Central memory CD8-positive, alpha-beta T cell (primary cell): ENCODE measurements around the gene HHAT.
A peak's percentile ranks its signal among the peaks of the same experiment; 100 is the strongest.

ENCODE experiments used
- ATAC-seq: fragments of 150-1000 bp; cut with Tn5 transposase; replicated peaks from 2 replicates; pipeline ENCODE4 v1.10.0; 2022; ENCODE audit warnings: mild to moderate bottlenecking, moderate FRiP score, moderate number of reproducible peaks; ENCODE audit not compliant: poor library complexity, severe bottlenecking; ENCODE audit errors: extremely low read depth
- DNase-seq, 2 donors: peaks; one replicate each; pipeline ENCODE4 v3.0.0; 2021; ENCODE audit warnings: low spot score in 2 of 2
- H3K27ac Mint-ChIP-seq: one replicate; pipeline ENCODE4 v1.8.0; 2022; ENCODE audit warnings: low read depth, mild to moderate bottlenecking, moderate library complexity, mixed read lengths
- H3K27me3 Mint-ChIP-seq: one replicate; pipeline ENCODE4 v1.8.0; 2022; ENCODE audit warnings: mixed read lengths
- H3K36me3 Mint-ChIP-seq: one replicate; pipeline ENCODE4 v1.8.0; 2022; ENCODE audit warnings: mild to moderate bottlenecking, moderate library complexity, mixed read lengths; ENCODE audit not compliant: insufficient read depth
- H3K4me1 Mint-ChIP-seq: one replicate; pipeline ENCODE4 v1.8.0; 2022; ENCODE audit warnings: mixed read lengths
- H3K4me3 Mint-ChIP-seq: one replicate; pipeline ENCODE4 v1.8.0; 2022; ENCODE audit warnings: mild to moderate bottlenecking, moderate library complexity, mixed read lengths
- H3K9me3 Mint-ChIP-seq: one replicate; pipeline ENCODE4 v1.8.0; 2022; ENCODE audit warnings: mixed read lengths

The HHAT gene

DNA sequence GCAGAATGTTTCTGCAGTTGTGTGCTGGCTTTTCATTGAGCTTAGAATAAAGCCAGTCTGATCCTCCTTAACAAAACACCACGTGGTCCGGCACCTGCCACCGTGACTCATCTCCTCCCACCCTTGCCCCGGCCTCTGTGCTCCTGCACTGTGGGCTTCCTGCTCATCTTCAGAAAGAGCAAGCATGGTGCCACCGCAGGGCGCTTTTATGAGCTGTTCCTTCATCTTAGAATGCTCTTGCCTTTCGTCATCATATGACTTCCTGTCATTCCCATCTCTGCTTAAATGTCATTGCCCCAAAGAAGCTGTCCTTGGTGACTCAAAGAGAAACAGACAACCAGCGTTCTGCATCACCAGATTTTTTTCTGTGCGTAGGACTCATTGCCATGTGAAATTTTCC, 117.8 kb downstream of the HHAT start:
- ATAC-seq (peak; percentile 98), DNase-seq (peak in 1 of 2 donors; percentile 32)
- no peaks in the 10 kb centered on the region for H3K9me3 Mint-ChIP-seq
- peaks cover 13% of the 10 kb centered on the region for H3K4me1 Mint-ChIP-seq
- peak overlapping the region; percentile 52 for H3K27ac Mint-ChIP-seq
- H3K27me3 Mint-ChIP-seq: no peaks in the 10 kb centered on the region
- H3K4me3 Mint-ChIP-seq: no peak overlapping the region
- no peaks in the 10 kb centered on the region for H3K36me3 Mint-ChIP-seq

DNA sequence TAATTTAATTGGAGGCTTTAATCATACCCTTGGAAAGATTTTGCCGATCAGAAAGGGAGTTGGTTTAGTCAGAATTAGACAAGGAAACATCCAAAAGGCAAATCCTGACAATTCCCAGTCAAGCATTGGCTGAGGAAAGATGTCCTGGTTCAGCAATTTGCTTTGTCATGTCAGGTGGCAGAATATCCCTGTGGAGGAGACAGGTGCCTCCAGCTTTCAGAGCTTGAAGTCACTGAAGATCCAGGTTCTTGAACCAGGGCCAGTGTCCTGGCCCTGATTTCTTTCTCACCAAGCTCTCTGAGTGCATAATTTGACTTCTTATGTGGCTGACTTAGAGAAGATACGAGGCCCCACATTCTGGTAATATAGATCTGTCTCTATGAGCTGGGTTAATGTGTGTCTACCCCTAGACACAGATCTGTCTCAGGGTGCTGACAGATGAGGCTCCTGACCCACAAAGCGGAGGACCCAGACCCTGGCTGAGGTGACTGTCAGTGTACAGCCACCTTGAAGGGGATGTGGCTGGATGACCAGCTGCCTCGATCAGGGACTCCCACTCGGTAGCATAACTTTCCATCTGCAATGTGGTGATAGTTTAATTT, 118.9 kb downstream of the HHAT start:
- ATAC-seq (no peak), DNase-seq (no peak)
- peaks cover 13% of the 10 kb centered on the region for H3K4me1 Mint-ChIP-seq
- no peaks in the 10 kb centered on the region for H3K27me3 Mint-ChIP-seq
- no peak overlapping the region for H3K27ac Mint-ChIP-seq
- no peaks in the 10 kb centered on the region for H3K9me3 Mint-ChIP-seq
- H3K4me3 Mint-ChIP-seq: no peak overlapping the region
- no peaks in the 10 kb centered on the region for H3K36me3 Mint-ChIP-seq

DNA sequence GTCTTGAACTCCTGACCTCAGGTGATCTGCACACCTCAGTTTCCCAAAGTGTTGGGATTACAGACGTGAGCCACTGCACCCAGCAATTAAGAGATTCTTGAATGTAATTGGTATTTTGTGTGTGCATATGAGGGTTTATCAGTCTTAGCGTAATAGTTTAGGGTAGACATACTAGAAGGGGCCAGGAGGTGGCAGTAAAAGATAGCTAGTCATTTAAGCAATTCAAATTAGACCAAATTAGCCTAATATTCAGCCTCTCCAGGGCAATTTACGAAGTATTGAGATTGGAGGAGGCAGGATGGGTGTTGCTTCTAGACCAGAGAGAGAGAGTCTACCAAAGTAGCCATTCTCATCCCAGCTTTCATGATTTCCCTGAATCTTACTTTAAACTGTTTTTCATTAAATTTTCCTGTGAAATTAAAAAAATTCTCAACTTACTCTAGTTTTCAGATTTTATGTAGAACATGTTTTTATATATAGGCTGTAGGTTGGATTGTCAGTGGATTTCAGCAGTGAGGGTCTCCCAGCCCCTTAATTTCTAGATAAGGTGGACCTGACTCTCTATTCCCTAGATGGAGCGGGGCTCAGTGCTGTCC, 119.7 kb downstream of the HHAT start:
- H3K4me3 Mint-ChIP-seq: no peak overlapping the region
- H3K4me1 Mint-ChIP-seq: peaks cover 13% of the 10 kb centered on the region

DNA sequence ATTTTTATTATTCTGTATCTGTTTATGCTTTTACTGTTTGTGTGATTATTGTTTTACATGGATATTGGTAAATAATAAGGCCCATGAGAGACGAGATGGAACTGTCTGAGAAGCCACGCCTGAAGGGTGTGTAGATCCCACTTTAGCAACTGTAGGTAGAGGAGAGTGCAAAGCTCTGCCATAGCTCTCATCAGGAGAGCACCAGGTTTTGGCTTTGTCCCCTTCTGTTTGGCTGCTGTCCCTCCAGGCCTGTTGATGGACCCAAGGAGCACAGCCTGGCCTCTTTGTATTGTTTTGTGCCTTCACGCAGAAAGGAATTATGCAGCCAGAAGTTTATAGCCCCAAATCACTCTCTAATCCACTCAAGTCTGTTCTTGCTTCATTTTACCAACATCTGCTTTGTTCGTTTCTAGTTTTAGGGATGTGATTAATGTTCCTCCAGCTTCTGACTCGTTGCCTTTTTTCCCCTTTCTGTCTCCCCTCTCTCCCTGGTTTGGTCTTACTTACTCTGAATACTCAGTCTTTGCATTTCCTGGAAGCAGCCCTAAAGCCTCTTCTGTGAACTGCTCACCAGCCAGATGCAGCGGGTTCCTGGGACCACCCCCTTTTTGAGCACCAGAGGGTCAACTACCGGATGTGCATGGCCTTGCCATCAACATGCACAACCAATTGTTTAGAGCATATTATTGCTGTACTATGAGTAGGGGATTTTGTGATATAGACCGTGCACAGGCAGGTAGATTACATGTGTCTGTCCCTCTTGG, 127.3 kb downstream of the HHAT start:
- no peaks in the 10 kb centered on the region for H3K4me1 Mint-ChIP-seq
- no peak for ATAC-seq
- H3K36me3 Mint-ChIP-seq: no peaks in the 10 kb centered on the region
- no peak overlapping the region for H3K4me3 Mint-ChIP-seq
- H3K9me3 Mint-ChIP-seq: no peaks in the 10 kb centered on the region
- no peak for DNase-seq
- no peaks in the 10 kb centered on the region for H3K27me3 Mint-ChIP-seq
- no peak overlapping the region for H3K27ac Mint-ChIP-seq

More for the DNA sequence above, 119.7 kb downstream of the HHAT start:
- Mint-ChIP-seq H3K27me3 (no peaks in the 10 kb centered on the region), H3K9me3 (no peaks in the 10 kb centered on the region), H3K36me3 (no peaks in the 10 kb centered on the region), H3K27ac (no peak overlapping the region)
- ATAC-seq: no peak
- DNase-seq: no peak

DNA sequence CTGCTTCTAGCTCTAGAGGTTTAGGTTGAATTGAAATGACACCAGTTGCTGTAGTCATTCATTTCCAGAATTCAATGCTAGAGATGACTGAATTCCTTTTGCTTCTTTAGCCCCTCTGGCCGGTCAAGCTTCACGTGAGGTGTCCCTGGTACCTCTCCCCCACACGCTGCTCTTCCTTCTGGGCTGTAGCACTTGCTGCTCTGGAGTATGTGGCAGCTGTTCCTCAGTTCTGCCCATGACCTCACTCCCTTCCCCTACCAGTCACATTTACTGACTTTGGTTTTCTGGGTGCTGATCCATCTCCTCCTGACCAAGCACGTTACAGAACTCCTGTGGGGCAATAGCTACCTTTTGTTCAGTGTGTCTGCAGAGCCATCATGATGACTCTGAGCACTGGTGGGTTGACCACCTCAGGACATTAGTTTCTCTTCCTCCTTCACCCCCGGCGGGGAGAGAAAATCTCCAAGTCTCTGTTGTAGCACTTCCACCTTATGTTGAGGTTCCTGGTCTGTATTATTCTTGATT, 128.1 kb downstream of the HHAT start:
- no peaks in the 10 kb centered on the region for H3K27me3 Mint-ChIP-seq
- ATAC-seq: no peak
- H3K36me3 Mint-ChIP-seq: no peaks in the 10 kb centered on the region
- H3K4me1 Mint-ChIP-seq: no peaks in the 10 kb centered on the region
- H3K9me3 Mint-ChIP-seq: no peaks in the 10 kb centered on the region
- H3K4me3 Mint-ChIP-seq: no peak overlapping the region
- no peak for DNase-seq
- H3K27ac Mint-ChIP-seq: no peak overlapping the region

DNA sequence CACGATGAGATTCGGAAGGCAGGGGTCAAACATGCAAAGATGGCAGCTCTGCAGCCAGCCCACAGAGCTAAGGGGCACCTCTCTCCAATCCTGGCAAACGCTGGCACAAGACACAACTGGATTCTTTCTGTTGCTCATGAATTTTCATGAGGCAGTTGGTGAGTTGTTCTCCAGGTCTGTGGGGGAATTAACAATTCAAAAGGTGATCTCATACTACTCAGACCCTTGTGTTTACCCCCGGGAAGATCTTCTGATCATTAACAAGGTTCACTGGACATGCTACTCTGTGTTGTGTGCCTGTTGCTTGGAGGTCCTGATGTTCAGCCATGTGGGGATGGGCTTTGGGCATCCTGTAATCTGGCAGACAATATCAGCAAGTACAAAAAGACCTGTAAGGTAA, 128.9 kb downstream of the HHAT start:
- H3K9me3 Mint-ChIP-seq: no peaks in the 10 kb centered on the region
- H3K36me3 Mint-ChIP-seq: no peaks in the 10 kb centered on the region
- ATAC-seq (no peak), DNase-seq (no peak)
- H3K27me3 Mint-ChIP-seq: no peaks in the 10 kb centered on the region
- H3K27ac Mint-ChIP-seq: no peak overlapping the region
- no peaks in the 10 kb centered on the region for H3K4me1 Mint-ChIP-seq
- H3K4me3 Mint-ChIP-seq: no peak overlapping the region

DNA sequence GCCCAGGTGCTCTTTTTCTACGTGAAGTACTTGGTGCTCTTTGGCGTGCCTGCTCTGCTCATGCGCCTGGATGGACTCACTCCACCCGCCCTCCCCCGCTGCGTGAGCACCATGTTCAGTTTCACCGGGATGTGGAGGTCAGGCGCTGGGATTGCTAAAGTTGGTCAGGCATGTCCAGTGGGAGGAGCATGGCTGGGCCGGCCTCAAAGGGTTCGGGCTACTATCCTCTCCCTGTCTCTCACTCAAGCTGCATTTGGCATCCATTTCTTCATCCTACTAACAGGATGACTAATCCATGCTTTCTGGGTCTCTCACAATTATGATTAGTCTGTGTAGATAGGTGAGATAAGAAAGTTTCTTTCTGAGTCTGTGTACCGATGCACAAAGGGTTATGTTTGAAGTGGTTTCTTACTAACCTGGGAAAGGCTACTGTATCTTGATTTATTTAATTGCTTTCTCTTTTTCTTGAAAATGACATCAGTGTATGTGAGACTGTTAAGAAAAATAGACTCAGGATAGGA, 135.9 kb downstream of the HHAT start:
- H3K27ac Mint-ChIP-seq: no peak overlapping the region

GRCh38 chr1:210465150-210465549, 136.4 kb downstream of the HHAT start:
- Mint-ChIP-seq H3K9me3 (no peaks in the 10 kb centered on the region), H3K4me3 (no peak overlapping the region), H3K36me3 (peaks cover 4% of the 10 kb centered on the region), H3K27me3 (no peaks in the 10 kb centered on the region), H3K27ac (no peak overlapping the region), H3K4me1 (no peaks in the 10 kb centered on the region)
- ATAC-seq (no peak), DNase-seq (no peak)

More for the DNA sequence above, 135.9 kb downstream of the HHAT start:
- H3K27me3 Mint-ChIP-seq: no peaks in the 10 kb centered on the region
- peaks cover 4% of the 10 kb centered on the region for H3K36me3 Mint-ChIP-seq
- no peaks in the 10 kb centered on the region for H3K4me1 Mint-ChIP-seq
- H3K4me3 Mint-ChIP-seq: no peak overlapping the region
- DNase-seq (no peak), ATAC-seq (no peak)
- H3K9me3 Mint-ChIP-seq: no peaks in the 10 kb centered on the region

- ATAC-seq (no peak), DNase-seq (no peak)
- no peaks in the 10 kb centered on the region for H3K4me1 Mint-ChIP-seq
- H3K4me3 Mint-ChIP-seq: no peak overlapping the region
- no peak overlapping the region for H3K27ac Mint-ChIP-seq
- H3K9me3 Mint-ChIP-seq: no peaks in the 10 kb centered on the region
- peaks cover 5% of the 10 kb centered on the region for H3K36me3 Mint-ChIP-seq
- no peaks in the 10 kb centered on the region for H3K27me3 Mint-ChIP-seq
These were observed 138.8 kb downstream of the HHAT start for GRCh38 chr1:210467440-210468043.

DNA sequence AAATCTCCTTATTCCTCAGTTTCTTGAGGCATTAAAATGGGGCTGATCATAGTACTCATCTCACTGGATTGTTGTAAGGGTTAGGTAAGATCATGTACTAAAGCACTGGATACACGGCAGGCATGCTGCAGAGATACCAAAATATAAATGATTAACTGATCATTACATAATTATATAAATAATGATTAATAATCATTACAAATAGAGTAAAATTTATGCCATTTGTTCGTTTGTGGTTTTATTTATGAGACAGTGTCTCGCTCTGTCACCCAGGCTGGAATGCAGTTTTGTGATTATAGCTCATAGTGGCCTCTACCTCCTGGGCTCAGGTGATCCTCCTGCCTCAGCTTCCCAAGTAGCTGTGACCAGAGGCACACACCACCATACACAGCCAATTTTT, 140.7 kb downstream of the HHAT start:
- ATAC-seq (no peak), DNase-seq (no peak)
- Mint-ChIP-seq H3K9me3 (no peaks in the 10 kb centered on the region), H3K27me3 (no peaks in the 10 kb centered on the region), H3K4me3 (no peak overlapping the region), H3K4me1 (peaks cover 6% of the 10 kb centered on the region), H3K27ac (no peak overlapping the region), H3K36me3 (peaks cover 5% of the 10 kb centered on the region)

DNA sequence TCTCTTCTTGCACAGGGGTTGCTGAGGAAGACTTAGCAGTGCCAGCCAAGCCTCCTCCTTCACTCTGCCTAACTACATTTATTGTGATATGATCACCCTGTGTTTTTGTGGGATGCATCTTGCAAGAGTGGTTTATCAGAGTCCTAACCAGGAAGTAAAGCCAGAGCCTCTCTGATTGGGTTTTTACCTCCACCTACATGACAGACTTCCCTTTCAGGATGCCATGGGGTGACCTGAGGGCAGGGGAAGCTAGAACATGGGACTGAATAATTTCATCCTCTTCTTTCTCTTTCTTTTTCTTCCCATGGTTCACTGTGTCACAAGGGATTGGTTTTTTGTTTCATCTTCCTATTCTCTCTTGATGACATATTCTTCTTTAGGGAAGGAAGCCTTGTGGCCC, 146.6 kb downstream of the HHAT start:
- DNase-seq (no peak), ATAC-seq (no peak)
- Mint-ChIP-seq H3K4me1 (peaks cover 6% of the 10 kb centered on the region), H3K9me3 (no peaks in the 10 kb centered on the region), H3K27me3 (no peaks in the 10 kb centered on the region), H3K27ac (no peak overlapping the region), H3K4me3 (no peak overlapping the region), H3K36me3 (peaks cover 1% of the 10 kb centered on the region)

GRCh38 chr1:210475806-210476205, 147.1 kb downstream of the HHAT start:
- Mint-ChIP-seq H3K4me1 (peaks cover 6% of the 10 kb centered on the region), H3K27ac (no peak overlapping the region), H3K27me3 (no peaks in the 10 kb centered on the region), H3K36me3 (peaks cover 1% of the 10 kb centered on the region), H3K9me3 (no peaks in the 10 kb centered on the region), H3K4me3 (no peak overlapping the region)
- no peak for DNase-seq
- ATAC-seq: no peak
